Uterus (tissue), 2 donors: ENCODE measurements around the gene FAM89B.

ENCODE experiments used
- CTCF ChIP-seq, 4 experiments: fragments of 200-600 bp in 2 of 4; fragments of 450-650 bp in 2 of 4; sonication (generic) in 2 of 4; IDR thresholded peaks; one replicate each; pipeline ENCODE4 v1.5.1; 2016 to 2019; ENCODE audit warnings: antibody characterized with exemption in 4 of 4, mild to moderate bottlenecking in 2 of 4, moderate library complexity in 1 of 4
- POLR2A ChIP-seq, 2 donors: fragments of 450-650 bp; IDR thresholded peaks; one replicate each; pipeline ENCODE4 v1.6.1; 2016; ENCODE audit warnings: antibody characterized with exemption in 2 of 2, mild to moderate bottlenecking in 1 of 2, moderate library complexity in 1 of 2

GRCh38 chr11:65530157-65530496, 42.2 kb upstream of the FAM89B start:
- TF ChIP-seq CTCF (IDR thresholded peaks at IDR 0.05) (no peak), POLR2A (IDR thresholded peaks at IDR 0.05) (no peak)
